A204.1 (cell line): ENCODE data around the gene MED12L.
"Not testable (repeated sequence)": the region's sequence is repeated elsewhere in the genome, so short reads cannot be mapped to it uniquely, and the experiment has no call there.

Experiments
- FAIRE-seq: peaks from 2 replicates; lab custom pipeline; 2012; peaks lifted over from hg19 to GRCh38; lab: Jason Lieb, UNC

Gene MED12L

GRCh38 chr3:151210676-151211381 is 125.4 kb downstream of the MED12L start:
- no peak for FAIRE-seq

GRCh38 chr3:151213151-151213550 is 127.7 kb downstream of the MED12L start:
- no peak for FAIRE-seq

GRCh38 chr3:151213881-151214280 is 128.4 kb downstream of the MED12L start:
- FAIRE-seq = no peak

GRCh38 chr3:151214459-151214858 is 129.0 kb downstream of the MED12L start:
- no peak for FAIRE-seq

- no peak for FAIRE-seq
Observed at GRCh38 chr3:151216641-151217607, 131.5 kb downstream of the MED12L start.

- no peak for FAIRE-seq
Observed at GRCh38 chr3:151218136-151218535, 132.7 kb downstream of the MED12L start.

- no peak for FAIRE-seq
Observed at GRCh38 chr3:151219056-151219455, 133.6 kb downstream of the MED12L start.

GRCh38 chr3:151224268-151224866 is 138.9 kb downstream of the MED12L start:
- no peak for FAIRE-seq

- FAIRE-seq = no peak
Observed at GRCh38 chr3:151225040-151225975, 139.8 kb downstream of the MED12L start.

- no peak for FAIRE-seq
Observed at GRCh38 chr3:151226088-151226563, 140.7 kb downstream of the MED12L start.

- FAIRE-seq = no peak
Observed at GRCh38 chr3:151226825-151227224, 141.4 kb downstream of the MED12L start.

- no peak for FAIRE-seq
Observed at GRCh38 chr3:151227266-151227806, 141.9 kb downstream of the MED12L start.

- FAIRE-seq = peak; percentile 46
Observed at GRCh38 chr3:151227807-151228665, 142.6 kb downstream of the MED12L start.

GRCh38 chr3:151228666-151229040 is 143.2 kb downstream of the MED12L start:
- FAIRE-seq = no peak

- FAIRE-seq = no peak
Observed at GRCh38 chr3:151230646-151231045, 145.2 kb downstream of the MED12L start.

- not testable (repeated sequence) for FAIRE-seq
Observed at GRCh38 chr3:151232403-151232802, 146.9 kb downstream of the MED12L start.

GRCh38 chr3:151232991-151233390 is 147.5 kb downstream of the MED12L start:
- FAIRE-seq = no peak

GRCh38 chr3:151234825-151235224 is 149.4 kb downstream of the MED12L start:
- no peak for FAIRE-seq

- FAIRE-seq = no peak
Observed at GRCh38 chr3:151236316-151236715, 150.9 kb downstream of the MED12L start.

- FAIRE-seq = peak; percentile 40
Observed at GRCh38 chr3:151236736-151237135, 151.3 kb downstream of the MED12L start.
